GM19193 (cell line): Measurements from ENCODE around the gene LRBA.

Experiments
- POLR2A ChIP-seq: IDR thresholded peaks from 4 replicates; pipeline ENCODE4 v1.6.1; 2011; ENCODE audit not compliant: insufficient read depth, insufficient read length; ENCODE audit errors: extremely low read depth

Gene LRBA

DNA sequence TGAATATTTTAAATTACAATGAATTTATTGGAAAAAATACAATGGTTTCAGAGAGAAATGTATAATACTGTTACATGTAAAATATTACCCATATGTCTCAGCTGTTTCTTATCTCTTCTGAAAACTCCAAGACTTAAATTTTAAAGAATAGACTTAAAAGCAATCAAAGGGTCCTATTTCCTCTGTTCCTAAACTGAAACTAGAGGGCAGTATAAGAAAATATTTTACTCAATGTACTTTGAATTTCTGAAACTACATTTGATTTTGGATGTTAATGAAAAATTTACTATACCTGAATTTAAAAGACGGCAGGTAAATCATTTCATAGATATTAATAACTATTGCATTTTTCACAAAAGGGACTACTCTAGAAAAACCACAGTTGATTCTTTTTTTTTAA is 200.2 kb downstream of the LRBA start:
- TF ChIP-seq POLR2A, result no peak

DNA sequence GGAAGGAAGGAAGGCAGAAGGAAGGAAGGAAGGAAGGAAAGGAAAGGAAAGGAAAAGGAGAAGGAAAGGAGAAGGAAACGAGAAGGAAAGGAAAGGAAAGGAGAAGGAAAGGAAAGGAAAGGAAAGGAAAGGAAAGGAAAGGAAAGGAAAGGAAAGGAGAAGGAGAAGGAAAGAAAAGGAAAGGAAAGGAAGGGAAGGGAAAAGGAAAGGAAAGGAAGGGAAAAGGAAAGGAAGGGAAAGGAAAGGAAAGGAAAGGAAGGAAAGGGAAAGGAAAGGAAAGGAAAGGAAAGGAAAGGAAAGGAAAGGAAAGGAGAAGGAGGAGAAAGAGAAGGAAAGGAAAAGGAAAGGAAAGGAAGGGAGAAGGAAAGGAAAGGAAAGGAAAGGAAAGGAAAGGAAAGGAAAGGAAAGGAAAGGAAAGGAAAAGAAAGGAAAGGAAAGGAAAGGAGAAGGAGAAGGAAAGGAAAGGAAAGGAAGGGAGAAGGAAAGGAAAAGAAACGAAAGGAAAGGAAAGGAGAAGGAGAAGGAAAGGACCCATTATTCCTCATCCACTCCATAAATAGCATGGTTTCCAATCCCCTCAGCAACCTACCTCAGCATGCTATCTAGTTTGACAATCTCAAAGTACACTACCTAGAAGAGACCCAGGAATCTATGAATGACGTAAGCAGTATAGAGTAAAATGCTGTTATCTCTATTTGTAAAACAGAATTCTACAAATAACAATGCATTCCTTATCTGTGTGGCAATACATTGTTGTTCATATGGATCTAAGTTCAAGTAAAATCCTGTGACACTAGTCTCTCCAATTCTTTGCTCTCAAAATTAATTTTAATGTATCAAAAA is 209.7 kb downstream of the LRBA start:
- no peak for TF ChIP-seq POLR2A

DNA sequence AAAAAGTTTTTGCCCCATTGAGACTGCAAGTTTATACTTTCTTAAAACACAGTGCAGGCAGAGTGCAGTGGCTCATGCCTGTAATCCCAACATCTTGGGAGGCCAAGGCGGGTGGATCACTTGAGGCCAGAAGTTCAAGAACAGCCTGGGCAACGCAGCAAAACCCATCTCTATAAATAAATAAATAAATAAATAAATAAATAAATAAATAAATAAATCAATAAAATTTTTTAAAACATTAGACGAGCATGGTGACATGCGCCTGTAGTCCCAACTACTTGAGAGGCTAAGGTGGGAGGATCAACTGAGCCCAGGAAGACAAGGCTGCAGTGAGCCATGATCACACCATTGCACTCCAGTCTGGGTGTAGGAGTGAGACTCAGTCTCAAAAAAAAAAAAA is 213.3 kb downstream of the LRBA start:
- no peak for TF ChIP-seq POLR2A

DNA sequence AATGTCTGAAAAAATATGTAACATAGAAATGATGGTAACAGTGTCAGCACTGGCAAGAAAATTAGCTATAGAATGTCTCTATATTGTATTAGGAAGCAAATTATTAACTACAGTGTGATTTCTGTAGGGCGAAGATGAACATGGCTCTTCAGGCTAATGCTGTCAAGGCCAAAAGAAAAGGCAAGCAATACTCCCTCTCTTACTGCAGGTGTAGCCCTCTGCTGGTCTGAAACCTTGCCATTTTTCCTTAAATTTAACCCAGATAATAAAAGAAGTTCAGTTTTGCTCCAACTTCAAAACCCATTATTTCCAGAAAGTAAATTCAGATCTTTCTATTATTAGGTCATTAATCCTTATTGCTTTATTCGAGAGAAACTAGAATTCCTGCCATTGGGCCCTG is 215.9 kb downstream of the LRBA start:
- TF ChIP-seq POLR2A, result no peak

DNA sequence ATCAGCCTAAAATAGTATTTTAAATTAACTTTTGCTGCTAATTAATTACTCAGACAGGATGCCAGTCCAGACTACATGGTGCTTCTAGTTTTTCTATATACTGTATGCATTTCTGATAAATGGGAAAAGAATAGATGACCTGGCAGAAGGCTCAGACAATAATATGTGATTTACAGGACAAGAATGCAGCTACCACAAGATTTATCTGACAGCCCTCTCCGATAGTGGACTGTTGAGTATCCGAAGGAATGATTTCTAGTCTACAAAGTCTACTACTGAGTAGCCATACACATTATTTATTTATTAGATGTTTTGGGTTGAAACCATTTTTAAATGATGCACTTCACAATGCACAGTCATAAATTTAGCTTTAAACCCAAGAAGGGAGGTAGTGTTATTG is 220.4 kb downstream of the LRBA start:
- no peak for TF ChIP-seq POLR2A

DNA sequence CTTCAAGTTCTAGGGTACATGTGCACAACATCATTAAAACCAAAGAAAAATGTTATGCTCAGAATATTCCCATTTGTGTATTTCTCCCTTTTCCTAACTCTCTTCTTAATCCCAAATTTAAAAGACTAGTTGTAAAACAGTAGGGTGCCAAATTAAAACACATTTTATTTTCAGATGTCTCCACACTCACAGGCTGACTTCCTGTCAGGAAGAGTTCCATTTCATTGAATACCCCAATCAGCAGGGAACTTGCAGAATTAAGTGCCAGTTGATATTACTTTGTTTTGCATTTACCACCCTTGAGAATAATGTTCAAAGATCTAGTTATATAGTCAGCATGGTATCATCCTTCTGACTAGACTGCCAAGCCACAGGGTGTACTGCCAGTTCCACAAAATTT is 225.2 kb downstream of the LRBA start:
- no peak for TF ChIP-seq POLR2A

DNA sequence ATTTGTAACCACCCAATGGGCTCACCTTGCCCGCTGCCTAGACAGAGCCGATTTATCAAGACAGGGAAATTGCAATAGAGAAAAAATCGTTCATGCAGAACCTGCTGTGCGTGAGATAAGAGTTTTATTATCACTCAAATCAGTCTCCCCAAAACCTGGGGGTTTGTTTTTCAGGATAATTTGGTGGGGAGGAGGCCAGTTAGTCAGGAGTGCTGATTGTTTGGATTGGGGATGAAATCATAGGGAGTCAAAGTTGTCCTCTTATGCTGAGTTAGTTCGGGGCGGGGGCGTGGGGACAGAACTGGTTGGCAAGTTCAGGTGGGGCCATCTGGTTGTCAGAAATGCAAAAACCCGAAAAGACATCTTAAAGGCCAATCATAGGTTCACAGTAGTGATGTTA is 230.1 kb downstream of the LRBA start:
- no peak for TF ChIP-seq POLR2A

DNA sequence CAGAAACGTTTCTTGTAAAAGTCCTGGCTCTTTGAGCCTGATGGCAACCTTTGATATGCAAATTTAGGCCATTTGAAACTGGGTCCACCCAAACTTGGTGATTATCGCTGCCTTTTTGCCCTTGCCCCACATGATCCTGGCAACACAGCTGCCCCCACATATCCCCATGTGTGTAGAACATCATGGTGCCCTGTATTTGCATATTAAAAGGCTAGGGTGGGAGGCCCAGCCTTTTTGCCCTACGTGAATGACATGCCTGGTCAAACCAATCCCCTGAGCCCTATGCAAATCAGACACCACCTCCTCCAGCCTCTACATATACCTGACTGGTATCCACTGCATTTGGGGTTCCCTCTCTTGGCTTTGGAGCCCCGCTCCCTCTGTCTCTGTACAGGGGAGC is 230.8 kb downstream of the LRBA start:
- TF ChIP-seq POLR2A, result no peak

DNA sequence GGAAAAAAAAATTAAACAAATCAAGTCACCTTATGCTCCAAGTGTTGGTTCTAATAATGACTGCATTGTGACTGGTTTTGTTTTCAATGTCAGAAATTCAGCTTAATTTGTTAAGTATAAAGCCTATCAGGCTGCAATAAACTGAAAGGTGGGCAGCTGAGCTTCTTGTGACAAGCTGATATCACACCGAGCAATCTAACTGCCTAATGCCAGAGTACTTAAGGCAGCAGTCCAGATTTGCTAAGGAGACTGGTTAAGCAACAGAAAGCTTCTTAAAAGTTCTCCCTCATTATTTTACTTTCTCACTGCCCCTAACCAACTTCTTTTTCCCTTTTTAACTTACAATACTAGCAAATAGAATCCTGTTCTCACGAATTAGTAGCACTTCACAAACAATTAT is 232.2 kb downstream of the LRBA start:
- TF ChIP-seq POLR2A, result no peak

DNA sequence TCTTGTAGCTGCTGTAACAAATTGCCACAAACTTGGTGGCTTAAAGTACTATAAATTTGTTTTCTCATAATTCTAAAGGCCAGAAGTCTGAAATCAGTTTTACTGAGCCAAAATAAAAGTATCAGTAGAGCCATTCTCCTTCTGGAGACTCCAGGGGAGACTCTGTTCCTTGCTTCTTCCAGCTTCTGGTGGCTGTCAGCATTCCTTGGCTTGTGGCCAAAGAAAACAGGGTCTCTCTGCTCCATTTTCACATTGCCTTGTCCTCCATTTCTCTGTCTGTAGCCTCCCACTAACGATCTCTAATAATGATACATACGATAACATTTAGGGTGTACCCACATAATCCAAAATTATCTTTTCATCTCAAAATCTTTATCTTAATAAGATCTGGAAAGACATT is 232.8 kb downstream of the LRBA start:
- no peak for TF ChIP-seq POLR2A

DNA sequence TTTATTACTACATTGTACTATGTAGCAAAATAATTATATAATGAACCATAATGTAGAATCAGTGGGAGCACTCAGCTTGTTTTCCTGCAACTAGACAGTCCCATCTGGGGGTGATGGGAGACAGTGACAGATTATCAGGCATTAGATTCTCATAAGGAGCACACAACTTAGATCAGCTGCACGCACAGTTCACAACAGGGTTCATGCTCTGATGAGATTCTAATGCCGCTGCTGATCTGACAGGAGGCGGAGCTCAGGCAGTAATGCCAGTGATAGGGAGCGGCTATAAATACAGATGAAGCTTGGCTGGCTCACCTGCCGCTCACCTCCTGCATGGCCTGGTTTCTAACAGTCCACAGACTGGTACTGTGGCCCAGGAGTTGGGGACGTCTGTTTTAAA is 233.9 kb downstream of the LRBA start:
- TF ChIP-seq POLR2A, result no peak

DNA sequence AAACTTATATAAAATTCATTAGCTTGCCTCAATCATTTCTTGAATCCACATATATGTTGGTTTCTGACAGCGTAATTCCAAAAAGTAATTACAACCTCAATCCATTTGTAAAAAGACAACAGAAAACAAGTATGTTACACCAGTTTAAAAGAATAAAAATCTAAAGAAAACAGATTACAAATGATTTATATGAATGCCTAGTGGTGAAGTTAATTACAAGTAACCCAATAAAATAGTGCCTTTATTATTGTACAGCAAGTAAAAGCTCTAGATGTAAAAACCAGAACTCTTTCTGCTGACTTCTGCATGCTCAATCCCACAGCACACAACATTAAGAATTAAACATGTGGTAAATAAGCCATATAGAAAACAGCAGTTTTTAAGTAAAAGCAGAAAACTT is 235.4 kb downstream of the LRBA start:
- TF ChIP-seq POLR2A, result no peak

DNA sequence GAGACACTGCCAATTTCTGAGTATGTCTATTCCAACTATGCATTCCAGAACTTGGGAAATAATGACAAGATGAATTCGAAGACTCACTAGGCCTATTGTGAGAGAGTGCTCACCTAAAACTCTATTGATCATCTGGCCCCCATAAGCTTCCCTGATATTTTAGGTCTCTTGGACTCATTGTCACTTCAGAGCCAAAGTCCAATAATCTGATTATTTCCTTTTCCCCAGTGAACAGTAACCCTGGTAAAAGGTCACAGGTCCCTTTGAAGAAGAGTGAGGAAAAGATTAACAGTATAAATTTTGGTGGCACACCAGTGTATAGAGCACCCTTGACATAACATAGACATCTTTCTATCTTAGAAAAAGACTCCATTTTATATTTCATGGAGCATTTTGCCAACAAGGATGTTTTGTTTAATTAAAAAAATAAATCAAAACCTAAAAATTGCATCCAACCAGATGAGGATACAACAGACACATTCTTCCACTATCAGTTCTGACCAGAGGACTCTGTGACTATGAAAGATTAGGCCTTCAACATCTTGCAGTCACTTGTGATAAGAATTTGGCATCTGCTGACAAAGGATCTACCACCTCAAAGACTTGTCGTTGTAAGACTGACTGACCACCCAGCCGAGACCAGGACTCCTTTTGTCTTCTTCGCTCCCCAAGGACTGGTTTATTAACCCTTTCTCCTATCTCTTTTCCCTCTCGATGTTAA is 241.2 kb downstream of the LRBA start:
- no peak for TF ChIP-seq POLR2A

DNA sequence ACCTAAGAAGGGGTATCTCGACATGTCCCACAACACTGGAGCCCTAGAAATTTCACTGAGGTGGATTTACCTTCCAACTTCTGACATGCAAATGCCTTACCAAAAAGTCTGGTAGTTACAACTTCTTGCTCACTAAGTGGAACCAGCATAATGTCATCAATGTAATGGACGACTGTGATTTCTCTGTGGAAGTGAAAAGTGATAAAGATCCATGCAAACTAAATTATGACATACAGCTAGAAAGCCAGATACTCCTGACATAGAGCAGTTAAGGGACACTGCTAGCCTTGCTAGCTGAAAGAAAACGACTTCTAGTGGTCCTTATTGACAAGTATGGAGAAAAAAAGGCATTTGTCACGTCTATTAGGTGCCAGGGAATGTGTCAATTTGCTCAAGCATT is 242.1 kb downstream of the LRBA start:
- TF ChIP-seq POLR2A, result no peak

DNA sequence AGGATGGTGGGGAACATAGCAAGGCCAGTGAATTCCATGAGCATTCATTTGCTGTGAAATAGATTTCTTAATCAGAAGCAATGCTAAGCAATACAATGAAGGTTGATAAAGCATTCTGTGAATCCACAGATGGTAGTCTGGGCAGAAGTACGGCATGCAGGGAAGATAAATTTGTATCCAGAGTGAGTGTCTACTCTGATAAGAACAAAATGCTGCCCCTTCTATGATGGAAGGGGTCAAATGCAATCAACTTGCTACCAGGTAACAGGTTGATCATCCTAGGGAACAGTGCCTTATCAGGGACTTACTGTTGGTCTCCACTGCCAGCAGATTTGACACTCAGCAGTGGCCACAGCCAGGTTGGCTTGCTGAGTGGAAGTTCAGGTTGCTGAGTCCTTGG is 243.7 kb downstream of the LRBA start:
- no peak for TF ChIP-seq POLR2A

DNA sequence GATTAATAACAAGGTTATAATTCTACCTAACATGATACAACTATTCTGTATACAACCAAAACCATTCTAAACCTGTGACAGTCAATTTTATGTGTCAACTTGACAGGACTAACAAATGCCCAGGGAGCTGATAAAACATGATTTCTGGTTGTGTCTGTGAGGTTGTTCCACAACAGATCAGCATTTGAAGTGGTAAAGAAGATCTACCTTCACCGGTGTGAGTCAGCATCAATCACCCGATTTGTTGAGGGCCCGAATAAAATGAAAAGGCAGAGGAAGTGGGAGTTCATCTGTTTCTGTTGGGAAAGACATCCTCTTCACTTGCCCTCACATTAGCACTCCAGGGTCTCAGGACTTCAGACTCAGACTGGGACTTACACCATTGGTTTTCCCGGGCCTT is 245.2 kb downstream of the LRBA start:
- no peak for TF ChIP-seq POLR2A
